GM18909 (cell line): ENCODE results near the gene AFF3.
"Not testable (repeated sequence)": the region's sequence is repeated elsewhere in the genome, so short reads cannot be mapped to it uniquely, and the experiment has no call there.

Source experiments
- ATAC-seq: cut with Tn5 transposase; IDR thresholded peaks from one replicate; pipeline ENCODE4 v1.9.1; 2021; ENCODE audit warnings: mild to moderate bottlenecking; ENCODE audit not compliant: unreplicated experiment, poor library complexity

AFF3 gene

DNA sequence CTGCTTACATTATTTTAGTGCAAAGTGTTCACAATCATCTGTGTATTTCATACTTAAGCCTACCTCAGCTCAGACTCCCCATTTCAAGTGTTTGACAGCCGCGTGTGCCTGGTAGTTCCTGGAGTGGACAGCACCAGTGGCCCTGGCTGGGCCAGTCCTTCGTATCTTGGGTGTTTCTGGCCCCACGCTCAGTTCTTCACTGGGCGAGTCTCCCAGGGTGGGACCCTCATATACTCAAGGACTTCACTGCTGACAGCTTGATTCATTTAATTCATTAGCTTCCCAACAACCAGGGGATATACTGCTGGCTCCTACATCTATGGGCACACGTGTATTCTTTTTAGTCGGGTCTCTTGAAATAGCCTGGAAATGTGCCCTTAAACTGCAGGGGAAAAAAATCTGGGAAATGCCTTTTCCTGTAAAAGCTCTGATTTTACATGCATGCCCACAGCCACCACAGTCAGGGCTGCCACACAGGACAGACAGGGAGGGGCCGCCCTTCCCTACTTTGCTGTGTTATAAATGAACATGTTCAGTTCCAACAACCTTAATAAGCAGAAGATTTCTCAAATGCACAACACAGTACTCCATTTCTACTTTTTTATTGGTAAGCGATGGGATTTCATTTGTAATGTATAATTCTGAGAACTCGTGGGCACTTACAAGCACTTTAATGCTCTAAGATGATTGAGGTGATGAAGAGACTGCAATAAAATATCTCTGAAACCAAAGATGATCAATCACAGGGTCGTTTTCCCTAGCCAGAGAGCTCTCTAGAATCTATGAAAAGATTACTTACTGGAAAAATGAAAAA, 447.1 kb downstream of the AFF3 start:
- ATAC-seq: no peak

DNA sequence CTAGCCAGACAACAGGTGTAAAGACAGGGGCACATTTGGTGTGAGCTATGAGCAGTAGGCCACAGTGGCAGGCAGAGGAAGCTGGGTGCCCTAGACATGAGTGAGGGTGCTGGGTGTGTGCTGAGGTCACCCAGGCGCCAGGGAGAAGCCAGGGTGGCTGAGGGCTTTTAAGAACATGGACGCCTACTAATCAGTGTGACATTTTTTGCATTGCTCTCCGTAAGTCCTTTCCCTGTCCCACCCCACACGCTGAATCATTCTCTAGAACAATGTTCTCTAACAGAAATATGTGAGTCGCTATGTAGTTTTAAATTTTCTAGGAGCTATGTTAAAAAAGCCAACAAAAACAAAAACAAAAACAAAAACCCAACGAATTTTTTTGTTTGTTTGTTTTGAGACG, 448.1 kb downstream of the AFF3 start:
- ATAC-seq: no peak

DNA sequence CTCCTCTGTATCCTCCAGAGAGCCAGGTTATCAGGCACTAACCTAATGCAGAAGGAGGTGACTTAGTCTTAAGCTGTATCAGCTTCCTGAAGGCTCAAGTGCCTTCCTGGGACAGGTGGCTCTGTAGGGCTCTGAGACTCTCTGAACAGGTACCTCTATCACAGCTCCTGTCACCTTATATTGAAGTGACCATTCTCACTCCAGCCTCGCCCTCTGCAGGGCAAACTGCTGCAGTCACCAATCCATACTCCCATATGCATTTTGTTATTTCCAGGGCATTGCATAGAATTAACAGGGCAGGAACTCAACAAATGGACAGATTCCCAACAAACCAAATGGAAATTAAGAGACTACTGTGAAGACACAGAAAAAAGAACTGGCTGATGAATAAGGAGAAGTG, 449.6 kb downstream of the AFF3 start:
- ATAC-seq: no peak

DNA sequence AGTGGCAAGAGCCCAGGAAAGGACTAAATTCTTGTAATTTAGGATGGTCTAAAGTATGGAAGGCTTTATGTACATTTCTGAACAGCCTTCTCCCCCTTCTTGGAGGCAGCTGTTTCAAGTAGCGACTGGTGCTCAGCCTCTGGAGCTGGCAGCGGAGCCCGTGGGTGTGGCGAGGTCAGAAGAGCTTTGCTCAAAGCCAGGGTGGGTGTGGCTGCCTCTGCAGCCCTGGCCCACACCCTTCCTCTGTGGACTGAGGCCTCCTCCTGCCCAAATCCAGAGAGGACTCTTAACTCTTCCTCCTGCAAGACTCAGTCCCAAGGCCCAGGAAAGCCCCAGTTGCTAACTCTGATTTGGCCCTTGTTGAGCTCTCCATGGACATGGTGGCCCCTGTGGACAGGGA, 450.5 kb downstream of the AFF3 start:
- ATAC-seq: no peak

DNA sequence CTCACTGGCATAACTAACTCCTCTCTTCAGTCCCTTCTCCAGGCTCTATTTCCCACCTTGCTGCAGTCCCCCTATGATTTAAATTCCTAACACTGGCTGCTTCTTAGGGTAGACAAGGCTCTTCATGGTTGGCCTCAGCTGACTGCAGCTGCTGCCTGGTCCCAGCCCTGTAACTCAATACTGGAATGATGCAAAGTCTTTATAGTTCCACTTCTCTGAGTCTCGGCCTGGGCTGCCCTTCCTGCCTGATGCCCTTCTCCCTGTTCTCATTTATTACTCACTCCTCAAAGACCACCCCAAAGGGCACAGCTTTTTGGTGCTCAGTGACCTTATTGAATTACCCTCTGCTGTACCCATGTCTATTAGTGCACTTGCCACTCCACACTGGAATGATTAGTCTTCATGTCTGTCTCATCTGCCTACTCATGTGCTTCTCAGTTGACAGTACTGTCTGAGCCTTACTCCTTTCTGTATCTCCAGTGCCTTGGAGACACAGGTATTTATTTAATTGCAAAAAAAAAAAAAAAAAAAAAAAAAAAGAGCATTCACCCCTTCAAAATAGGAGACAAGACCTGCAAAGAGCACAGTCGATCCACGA, 453.1 kb downstream of the AFF3 start:
- ATAC-seq: no peak

DNA sequence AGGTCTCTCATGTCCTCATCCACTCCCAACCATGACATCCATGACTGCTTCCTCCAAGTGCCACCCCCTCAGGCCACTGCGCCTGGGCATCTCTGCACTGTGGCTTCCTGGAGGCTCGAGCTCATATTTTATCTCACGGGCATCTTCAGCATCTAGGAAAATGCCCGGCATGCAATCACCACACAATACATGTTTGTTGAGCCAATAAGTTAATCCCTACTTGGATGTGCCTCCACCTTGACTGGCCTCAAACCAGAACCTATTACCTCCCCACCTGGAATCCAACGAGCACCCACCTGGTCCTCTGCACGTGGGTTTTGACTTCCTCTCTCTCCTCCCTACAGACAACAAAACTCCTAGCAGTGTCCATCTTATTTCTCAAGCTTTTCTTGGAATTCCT, 453.7 kb downstream of the AFF3 start:
- no peak for ATAC-seq

DNA sequence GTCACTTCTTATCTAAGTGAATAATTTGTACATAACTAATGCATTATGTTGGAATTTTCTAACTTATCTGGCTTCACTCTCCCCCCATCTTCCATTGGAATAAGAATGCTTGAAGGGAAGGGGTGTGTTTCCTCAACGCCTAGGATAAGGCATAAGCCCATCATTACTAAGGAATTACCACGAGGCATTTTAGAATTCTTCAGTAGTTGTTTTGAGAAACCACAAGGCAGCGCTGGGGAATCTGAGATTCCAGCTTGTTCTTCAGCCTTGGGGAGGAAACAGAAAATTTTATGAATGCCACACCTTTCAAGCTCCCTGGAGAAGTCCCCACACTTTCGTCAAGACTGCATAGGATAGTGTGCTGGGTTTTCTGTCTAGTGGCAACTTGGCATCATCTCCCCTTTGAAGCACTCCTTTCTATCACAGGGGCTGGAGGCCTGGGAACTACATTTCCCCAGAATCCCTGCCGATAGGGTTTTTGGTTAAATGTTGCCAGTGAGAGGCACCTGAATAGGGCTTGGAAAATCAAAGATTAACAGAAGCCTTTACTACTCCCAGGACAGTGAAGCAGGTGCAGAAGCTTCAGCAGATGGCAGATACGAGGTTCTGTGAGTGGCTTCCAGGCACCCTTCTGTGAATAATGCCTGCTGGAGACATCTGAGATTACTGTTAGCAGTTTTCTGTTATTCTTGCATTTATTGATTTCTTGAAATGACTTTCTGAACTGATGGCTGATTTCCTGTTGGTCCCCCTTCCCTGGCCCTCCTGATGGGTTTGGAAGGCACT, 459.9 kb downstream of the AFF3 start:
- ATAC-seq: no peak

DNA sequence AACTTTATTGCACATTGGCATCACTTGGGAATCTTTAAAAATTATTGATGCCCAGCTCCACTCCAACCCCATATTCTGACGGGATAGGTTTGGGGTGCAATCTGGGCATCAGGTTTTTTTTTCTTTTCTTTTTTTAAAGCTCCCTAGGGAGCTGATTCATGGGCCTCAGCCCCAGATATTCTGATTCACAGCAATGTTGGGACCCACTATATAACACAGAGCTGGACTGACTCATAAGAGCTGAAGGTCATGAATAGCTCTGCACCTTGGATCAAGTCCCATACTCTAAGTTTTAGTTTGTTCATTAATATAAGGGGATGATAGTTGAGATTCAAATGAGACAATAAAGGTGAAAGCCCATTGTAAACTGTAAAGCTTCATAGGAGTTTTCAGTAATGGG, 461.4 kb downstream of the AFF3 start:
- ATAC-seq: no peak

DNA sequence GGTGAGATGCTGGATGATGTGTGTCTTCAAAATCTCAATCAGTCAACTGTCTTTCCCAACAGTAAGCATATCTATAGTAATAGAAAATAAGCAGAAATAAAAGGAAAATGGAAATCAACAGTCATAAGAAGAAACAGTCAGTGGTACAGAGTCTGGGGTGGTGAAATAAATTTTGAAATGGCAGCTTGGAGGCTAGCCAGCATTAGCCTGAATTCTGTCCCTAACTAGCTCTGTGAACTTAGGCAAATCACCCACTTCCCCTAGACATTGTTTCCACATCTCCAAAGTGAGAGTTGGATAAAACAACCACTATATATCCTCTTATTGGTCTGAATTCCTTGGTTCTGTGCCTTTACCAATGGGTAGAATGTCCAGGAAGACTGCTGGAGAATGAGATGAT, 462.9 kb downstream of the AFF3 start:
- no peak for ATAC-seq

DNA sequence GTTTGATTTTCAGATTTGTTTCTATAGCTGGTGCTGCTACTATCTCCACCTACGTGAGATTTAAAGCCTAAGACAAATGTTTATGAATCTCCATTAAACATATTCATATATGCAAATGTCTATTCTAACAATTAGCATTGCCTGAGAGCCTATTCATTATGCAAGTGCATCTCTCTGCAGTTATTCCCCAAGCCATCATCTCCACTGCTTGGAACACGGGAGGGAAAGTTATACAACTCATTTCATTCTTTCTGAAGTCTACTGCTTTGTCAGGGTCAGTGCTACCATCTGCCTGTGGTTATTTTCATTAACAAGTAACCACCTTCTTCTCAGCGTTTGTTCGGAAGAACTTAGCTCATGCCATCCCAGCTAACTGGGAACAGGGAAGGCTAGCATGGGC, 463.8 kb downstream of the AFF3 start:
- ATAC-seq: no peak

DNA sequence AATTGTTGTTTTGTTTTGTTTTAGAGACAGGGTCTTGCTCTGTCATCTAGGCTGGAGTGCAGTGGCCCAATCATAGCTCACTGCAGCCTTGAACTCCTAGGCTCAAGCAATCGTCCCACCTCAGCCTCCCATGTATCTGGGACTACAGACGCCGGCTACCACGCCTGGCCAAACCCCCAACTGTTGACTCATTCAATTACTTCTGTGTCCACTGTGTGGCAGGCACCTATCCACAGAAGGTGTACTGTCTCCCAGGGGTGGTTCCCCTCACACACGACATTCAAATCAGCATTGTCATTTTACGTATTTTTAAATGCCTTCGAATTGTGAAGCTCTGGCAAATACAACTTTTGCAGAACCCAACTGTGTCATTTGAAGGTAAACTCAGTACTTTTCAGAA, 464.6 kb downstream of the AFF3 start:
- no peak for ATAC-seq

DNA sequence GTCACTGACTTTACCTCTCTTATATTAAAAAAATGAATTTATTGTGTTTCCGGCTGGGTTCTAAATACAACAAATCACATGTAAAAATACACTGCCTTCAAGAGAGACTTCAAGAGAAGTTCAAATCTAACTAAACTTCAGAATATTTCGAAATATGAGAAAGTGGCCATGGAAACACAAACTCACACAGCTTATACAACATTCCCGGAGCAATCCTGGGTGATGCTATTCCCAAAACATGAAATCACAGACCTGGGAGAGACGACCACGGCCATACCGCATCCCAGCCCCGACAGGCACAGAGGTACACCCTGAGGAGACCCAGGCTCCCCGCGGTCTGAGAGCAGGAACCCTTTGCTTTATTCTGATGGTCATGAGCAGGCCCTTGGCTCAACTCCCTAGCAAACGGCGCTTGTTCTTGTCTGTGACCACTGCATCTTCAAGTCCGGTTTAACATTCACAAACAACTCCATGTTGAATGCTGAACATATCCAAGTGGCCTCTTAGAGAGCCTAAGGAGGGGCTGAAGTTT, 467.2 kb downstream of the AFF3 start:
- ATAC-seq: no peak

DNA sequence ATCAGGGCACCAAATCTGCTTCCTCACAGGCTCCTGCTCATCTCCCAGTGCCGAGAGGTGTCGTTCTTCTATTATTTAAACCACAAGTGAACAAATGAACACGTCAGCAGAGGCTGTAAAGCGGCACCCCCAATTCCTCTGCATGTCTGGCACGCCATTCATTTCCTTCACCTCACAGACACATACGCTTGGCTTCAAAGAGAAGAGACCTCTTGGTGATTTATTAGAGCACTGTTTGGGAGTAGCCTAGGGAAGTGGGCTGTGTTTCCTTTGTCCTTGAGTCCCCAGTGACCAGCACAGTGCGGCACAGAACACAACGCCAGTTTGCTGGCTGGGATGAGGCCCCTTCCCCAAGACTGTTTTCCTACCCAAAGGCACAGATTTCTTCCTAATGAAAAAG, 468.3 kb downstream of the AFF3 start:
- no peak for ATAC-seq

DNA sequence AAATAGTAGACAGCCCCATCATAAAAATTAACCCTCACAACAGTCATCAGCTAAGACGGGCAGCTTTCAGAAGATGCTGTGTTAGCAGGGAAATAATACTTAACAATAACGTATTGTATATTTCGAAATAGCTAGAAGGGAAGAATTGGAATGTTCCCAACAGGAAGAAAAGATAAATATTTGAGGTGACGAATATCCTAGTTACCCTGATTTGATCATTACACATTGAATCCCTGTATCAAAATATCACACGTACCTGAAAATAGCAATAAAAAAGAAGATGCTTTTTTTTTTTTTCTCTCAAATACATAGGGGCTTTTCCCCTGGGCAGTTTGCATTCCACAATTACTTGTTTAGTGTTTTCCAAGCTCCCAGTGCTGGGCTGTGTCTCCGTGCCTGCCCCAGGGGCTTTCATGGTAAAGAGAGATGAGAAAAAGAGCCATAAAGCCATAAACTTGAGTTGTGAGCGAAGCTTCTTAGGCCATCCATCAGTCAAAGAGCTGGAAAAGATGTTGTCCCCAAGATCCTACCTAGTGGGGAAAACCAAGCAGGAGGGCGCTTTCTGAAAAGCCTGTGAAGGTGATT, 469.5 kb downstream of the AFF3 start:
- ATAC-seq: no peak

DNA sequence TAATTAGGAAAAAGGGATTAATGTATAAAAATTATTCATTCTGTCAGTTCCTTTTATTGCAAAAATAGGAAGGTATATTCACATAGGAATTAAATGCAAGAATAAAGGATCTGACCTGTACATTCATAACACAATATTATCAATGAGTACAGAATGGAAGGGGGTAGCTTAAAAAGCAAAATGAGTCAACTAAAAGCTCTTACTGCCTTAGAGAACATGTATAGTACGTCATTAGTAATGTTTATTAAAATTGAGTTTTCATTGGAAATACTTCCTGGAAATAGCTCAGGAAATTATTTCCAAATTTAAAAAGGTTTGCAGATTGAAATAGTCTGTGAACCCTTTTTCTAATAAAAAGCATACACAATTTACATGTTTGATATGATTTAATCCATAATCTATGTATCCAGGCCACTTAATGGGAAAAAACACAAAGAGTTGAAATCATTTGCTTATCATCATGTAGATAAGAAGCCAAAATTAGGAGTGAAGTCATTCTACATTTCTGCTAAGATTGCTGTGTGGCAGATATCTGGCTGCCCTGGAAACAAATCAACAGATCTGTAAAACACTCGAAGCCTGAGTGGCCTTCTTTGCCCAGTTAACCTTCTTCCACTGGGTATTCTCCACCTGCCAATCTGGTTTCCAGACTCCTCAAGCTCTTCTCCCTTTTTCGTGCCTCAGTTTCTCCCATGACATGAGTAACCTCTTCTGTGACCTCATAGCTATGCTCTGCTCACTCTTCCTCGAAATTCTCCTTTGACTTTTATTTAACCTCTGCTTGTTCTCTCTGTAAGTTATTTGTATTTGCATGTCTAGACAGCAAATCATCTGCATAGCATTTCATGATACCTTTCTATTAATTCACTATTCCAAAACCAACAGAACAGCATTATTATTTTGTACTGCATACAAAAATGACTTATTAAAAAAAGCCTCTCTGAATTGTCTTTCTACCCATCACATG, 471.3 kb downstream of the AFF3 start:
- ATAC-seq: no peak

DNA sequence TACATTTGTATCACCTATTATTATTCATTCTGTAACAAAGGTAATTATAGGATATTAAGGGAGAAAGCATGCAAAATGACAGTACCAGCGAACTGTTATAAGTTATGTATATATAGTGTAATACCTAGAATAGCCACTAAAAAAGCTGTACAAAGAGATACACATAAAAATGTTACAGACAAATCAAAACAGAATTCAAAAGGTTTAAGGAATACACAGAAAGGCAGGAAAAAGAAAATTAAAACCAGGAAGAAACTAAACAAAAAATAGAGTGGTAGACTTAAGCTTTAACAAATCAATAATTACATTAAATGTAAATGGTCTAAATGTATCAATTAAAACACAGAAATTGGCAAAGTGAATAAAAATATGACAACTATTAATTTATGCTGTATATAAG, 476.1 kb downstream of the AFF3 start:
- ATAC-seq: no peak

DNA sequence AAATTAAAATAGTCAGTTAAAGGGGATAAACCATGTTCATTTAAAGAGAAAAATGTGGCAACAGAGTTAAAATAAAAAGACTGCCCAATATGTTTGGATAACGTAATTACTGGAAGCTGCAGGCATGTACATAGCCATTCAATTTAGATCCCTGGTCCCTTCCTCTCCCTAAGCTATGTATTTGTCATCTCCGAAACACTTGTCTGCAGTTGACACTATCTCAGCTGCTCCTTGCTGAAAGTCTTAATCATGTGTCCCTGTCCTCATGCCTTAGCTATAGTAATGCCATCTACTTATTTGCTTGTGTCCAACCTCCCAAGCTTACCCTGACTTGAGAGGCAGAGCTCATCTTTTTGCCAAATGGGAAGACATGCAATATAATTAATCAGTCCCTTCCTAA, 478.7 kb downstream of the AFF3 start:
- no peak for ATAC-seq

DNA sequence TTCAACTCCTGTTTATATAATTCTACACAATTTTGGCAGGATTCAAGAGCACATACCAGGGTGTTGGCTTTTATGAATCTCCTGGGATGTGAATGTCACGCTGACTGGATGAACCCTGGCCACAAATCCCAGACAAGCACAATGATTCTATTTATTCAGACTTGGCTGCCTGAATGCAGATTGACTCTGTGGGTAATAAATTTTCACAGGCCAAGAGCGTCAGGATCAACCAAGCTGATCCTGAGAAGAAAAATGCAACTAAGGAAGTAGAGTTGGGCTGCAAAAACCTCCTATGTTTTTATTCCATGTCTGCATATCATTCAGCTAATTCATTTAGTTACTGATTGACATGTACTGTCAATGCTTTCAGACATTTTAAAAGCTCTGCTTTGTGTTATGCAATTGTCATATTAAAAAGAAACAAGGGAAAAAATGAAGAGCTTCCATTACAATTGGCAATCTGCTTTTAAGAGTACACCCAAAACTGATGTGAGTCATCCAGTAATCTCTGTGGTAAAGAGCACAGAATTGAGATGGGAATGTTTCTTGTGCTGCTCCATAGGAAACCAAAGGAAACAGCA, 479.5 kb downstream of the AFF3 start:
- ATAC-seq: no peak

DNA sequence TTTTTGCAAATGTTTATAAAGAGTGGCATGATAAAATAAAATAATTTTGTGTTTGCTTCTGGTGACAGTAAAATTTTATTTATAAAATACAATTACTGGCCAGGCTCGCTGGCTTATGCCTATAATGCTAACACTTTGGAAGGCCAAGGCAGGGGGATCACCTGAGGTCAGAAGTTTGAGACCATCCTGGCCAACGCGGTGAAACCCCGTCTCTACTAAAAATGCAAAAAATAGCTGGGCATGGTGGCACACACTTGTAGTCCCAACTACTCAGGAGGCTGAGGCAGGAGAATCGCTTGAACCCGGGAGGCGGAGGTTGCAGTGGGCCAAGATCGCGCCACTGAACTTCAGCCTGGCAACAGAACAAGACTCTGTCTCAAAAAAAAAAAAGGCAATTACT, 480.6 kb downstream of the AFF3 start:
- ATAC-seq: not testable (repeated sequence)
